Sigmoid colon (tissue), 7 donors: Measurements from ENCODE around the gene RNASE1. TPM values are rescaled to one million over a fixed set of nuclear protein-coding genes. Genes with fewer than 3 reads are reported as not detected.
"Not testable (repeated sequence)": the region's sequence is repeated elsewhere in the genome, so short reads cannot be mapped to it uniquely, and the experiment has no call there.

Experiments used
- DNase-seq: peaks from one replicate; pipeline ENCODE4 v3.0.0-alpha.2; 2019
- H3K27ac ChIP-seq, 4 donors: fragments of 200-600 bp; sonication (generic); one replicate each; pipeline ENCODE4 v1.5.1; 2016 to 2019; ENCODE audit warnings: mild to moderate bottlenecking in 1 of 4
- H3K27me3 ChIP-seq, 3 donors: fragments of 200-600 bp; sonication (generic); one replicate each; pipeline ENCODE4 v1.5.1; 2019; ENCODE audit warnings: mild to moderate bottlenecking in 1 of 3
- H3K36me3 ChIP-seq, 4 donors: fragments of 200-600 bp; sonication (generic); one replicate each; pipeline ENCODE4 v1.5.1; 2016 to 2019
- H3K4me1 ChIP-seq, 4 donors: fragments of 200-600 bp; sonication (generic); one replicate each; pipeline ENCODE4 v1.5.1; 2017 to 2019
- H3K4me3 ChIP-seq, 4 donors: fragments of 200-600 bp; sonication (generic); one replicate each; pipeline ENCODE4 v1.5.1; 2017 to 2019; ENCODE audit warnings: mild to moderate bottlenecking in 2 of 4, moderate library complexity in 1 of 4
- H3K9me3 ChIP-seq, 4 donors: fragments of 200-600 bp in 3 of 4; sonication (generic) in 3 of 4; one replicate each; pipeline versions ENCODE4 v1.5.1 to v1.6.1; 2013 to 2019
- CTCF ChIP-seq, 4 experiments: fragments of 450-650 bp in 3 of 4; fragments of 200-600 bp in 1 of 4; IDR thresholded peaks; one replicate each; pipeline ENCODE4 v1.5.1; 2016 to 2019; ENCODE audit warnings: antibody characterized with exemption in 4 of 4, mild to moderate bottlenecking in 3 of 4, moderate library complexity in 2 of 4
- EP300 ChIP-seq, 4 donors: sonication (generic); formaldehyde crosslinking; IDR thresholded peaks; one replicate each; pipeline ENCODE4 v1.6.1; 2017; ENCODE audit warnings: antibody characterized with exemption in 4 of 4
- POLR2A ChIP-seq, 2 donors: fragments of 450-650 bp; IDR thresholded peaks; one replicate each; pipeline ENCODE4 v1.6.1; 2016; ENCODE audit warnings: antibody characterized with exemption in 2 of 2, mild to moderate bottlenecking in 2 of 2, moderate library complexity in 2 of 2
- POLR2AphosphoS5 ChIP-seq, 4 donors: sonication (generic); formaldehyde crosslinking; IDR thresholded peaks; one replicate each; pipeline ENCODE4 v1.6.1; 2017; ENCODE audit warnings: antibody characterized with exemption in 4 of 4
- WGBS, 2 donors: extraction: QIAGEN DNeasy Blood & Tissue Kit; methylation state at CpG; one replicate each; pipeline ENCODE4 v1.1.7; 2013; 5-methylcytosine and 5-hydroxymethylcytosine counted together
- intact Hi-C: fragments of 100-400 bp; cut with DNase I; formaldehyde crosslinking; loops from one replicate; pipeline ENCODE4 v1.15.1; 2023
- polyA plus RNA-seq, 3 donors: library from polyadenylated mRNA; stranded (reverse); fragments of 200-250 nt; gene quantifications; one replicate each; pipeline ENCODE4 v1.2.3, GENCODE V29; 2013
- total RNA-seq, 4 donors: library from RNA; depleted of rRNA; stranded (reverse); fragments of >200 nt; gene quantifications; one replicate each; pipeline ENCODE4 v1.1.0, GENCODE V29; 2016
- donor health status: healthy with polysubstance abuse.
- donor health status: Bipolar disorder and iron deficiency.
- donor health status: healthy.

Gene RNASE1
- total and polyA plus RNA-seq, 7 donors, result 111 to 584 (median 361) TPM

DNA sequence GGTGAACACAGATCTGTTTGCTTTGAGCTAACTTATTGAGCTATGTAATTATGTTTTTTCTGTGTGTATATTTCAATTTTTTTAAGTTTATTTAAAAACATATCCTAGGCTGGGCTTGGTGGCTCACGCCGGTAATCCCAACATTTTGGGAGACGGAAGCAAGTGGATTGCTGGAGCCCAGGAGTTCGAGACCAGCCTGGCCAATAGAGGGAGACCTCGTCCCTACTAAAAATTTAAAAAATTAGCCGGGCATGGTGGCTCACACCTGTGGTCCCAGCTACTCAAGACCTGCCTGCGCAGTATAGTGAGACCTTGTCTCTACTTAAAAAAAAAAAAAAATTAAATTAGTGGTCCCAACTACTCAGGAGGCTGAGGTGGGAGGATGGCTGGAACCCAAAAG, 16.2 kb upstream of the RNASE1 start:
- intact Hi-C loops, result no loop called here
- DNase-seq, result no peak
- H3K4me1 ChIP-seq, result no peaks in the 10 kb centered on the region
- H3K4me3 ChIP-seq, result no peak overlapping the region
- no peak for TF ChIP-seq POLR2AphosphoS5 (IDR thresholded peaks at IDR 0.05)
- no peak for TF ChIP-seq POLR2A (IDR thresholded peaks at IDR 0.05)
- no peak for TF ChIP-seq CTCF (IDR thresholded peaks at IDR 0.05)
- TF ChIP-seq EP300 (IDR thresholded peaks at IDR 0.05), result no peak
- H3K27ac ChIP-seq, result no peak overlapping the region
- no peaks in the 10 kb centered on the region for H3K27me3 ChIP-seq
- H3K9me3 ChIP-seq, result no peaks in the 10 kb centered on the region
- H3K36me3 ChIP-seq, result no peaks in the 10 kb centered on the region
- 90 to 92% methylated on average over 7 of the region's 7 CpGs for WGBS, 2 donors

DNA sequence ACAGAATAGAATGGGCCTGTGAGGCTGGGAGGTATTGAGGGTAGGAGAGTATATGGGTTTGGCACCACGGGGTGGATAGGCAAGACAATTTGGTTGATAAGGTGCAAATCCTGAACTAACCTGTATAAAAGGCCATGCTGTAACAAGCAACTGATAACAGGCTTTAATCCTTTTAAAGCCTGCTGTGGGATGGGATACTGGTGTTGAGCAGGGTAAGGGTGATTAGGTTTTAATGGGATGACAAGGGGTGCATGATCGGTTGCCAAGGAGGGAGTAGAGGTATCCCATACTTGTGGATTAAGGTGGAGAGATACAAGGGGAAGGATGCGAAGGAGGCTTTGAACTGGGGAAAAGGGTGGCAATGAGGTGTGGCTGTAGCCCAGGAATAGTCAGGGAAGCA, 13.3 kb upstream of the RNASE1 start:
- intact Hi-C loops, H3K36me3 ChIP-seq, H3K4me1 ChIP-seq, DNase-seq, H3K27ac ChIP-seq, H3K27me3 ChIP-seq, H3K4me3 ChIP-seq, H3K9me3 ChIP-seq: not testable (repeated sequence)
- WGBS, 2 donors, result 74 to 82% methylated on average over 3 of the region's 3 CpGs

- H3K27ac ChIP-seq, result peak overlapping the region in 1 of 4 donors; percentile 8
- WGBS, 2 donors, result 12 to 25% methylated on average over 7 of the region's 7 CpGs
- H3K27me3 ChIP-seq, result no peaks in the 10 kb centered on the region
- TF ChIP-seq EP300 (IDR thresholded peaks at IDR 0.05) (no peak), CTCF (IDR thresholded peaks at IDR 0.05) (no peak), POLR2A (IDR thresholded peaks at IDR 0.05) (no peak), POLR2AphosphoS5 (IDR thresholded peaks at IDR 0.05) (no peak)
- no peaks in the 10 kb centered on the region for H3K4me1 ChIP-seq
- no peaks in the 10 kb centered on the region for H3K36me3 ChIP-seq
- H3K4me3 ChIP-seq, result no peak overlapping the region
- DNase-seq, result no peak
- intact Hi-C loops, result no loop called here
- H3K9me3 ChIP-seq, result no peaks in the 10 kb centered on the region
Observed at GRCh38 chr14:20811986-20812975, 9.6 kb upstream of the RNASE1 start.

DNA sequence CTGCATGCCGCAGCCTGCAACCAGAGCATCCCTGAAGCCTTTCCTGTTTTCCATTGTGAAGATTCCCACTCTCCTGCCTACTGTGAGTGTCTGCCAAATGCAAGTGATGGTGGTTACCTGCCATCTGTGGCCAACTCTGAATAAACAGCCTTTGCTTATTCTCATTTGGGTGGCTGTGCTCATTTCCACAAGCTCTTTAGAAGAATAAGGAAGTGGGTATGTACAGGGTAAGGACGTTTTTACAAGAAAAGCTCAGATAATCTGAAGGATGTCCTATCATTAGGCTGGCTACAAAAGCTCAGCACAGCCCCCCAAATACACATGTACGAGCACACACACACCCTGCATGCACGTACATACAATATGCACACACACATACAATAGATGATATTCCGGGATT, 7.3 kb upstream of the RNASE1 start:
- Histone ChIP-seq H3K4me3 (no peak overlapping the region), H3K9me3 (no peaks in the 10 kb centered on the region), H3K36me3 (no peaks in the 10 kb centered on the region), H3K4me1 (no peaks in the 10 kb centered on the region), H3K27me3 (no peaks in the 10 kb centered on the region), H3K27ac (no peak overlapping the region)
- intact Hi-C loops, result no loop called here
- 71 to 78% methylated on average over 5 of the region's 5 CpGs for WGBS, 2 donors
- no peak for DNase-seq
- TF ChIP-seq POLR2AphosphoS5 (IDR thresholded peaks at IDR 0.05), result no peak
- TF ChIP-seq EP300 (IDR thresholded peaks at IDR 0.05), result no peak
- no peak for TF ChIP-seq POLR2A (IDR thresholded peaks at IDR 0.05)
- TF ChIP-seq CTCF (IDR thresholded peaks at IDR 0.05), result no peak

DNA sequence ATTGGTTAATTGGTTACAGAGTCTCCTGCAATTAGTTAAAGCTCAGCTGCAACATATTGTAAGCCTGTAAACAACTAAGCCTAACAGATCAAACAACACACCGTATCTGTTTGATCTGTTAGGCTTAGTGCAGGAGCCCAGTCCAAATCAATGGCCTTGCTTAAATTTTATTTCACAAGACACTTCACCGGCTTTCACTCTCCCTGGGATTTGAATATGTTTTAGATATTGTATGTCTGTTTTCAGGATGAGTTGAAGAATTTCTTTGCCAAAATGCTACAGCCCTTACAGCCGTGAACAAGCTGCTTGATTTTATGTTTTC, 5.5 kb upstream of the RNASE1 start:
- no peaks in the 10 kb centered on the region for H3K36me3 ChIP-seq
- H3K4me1 ChIP-seq, result no peaks in the 10 kb centered on the region
- TF ChIP-seq CTCF (IDR thresholded peaks at IDR 0.05) (no peak), POLR2AphosphoS5 (IDR thresholded peaks at IDR 0.05) (no peak), EP300 (IDR thresholded peaks at IDR 0.05) (no peak)
- DNase-seq, result no peak
- no peak overlapping the region for H3K4me3 ChIP-seq
- H3K27me3 ChIP-seq, result no peaks in the 10 kb centered on the region
- no peaks in the 10 kb centered on the region for H3K9me3 ChIP-seq
- WGBS, 2 donors, result 29 to 60% methylated on average over 3 of the region's 3 CpGs
- H3K27ac ChIP-seq, result no peak overlapping the region
- intact Hi-C loops, result no loop called here
